ENCODE measurements around the gene DDX10.

DNA sequence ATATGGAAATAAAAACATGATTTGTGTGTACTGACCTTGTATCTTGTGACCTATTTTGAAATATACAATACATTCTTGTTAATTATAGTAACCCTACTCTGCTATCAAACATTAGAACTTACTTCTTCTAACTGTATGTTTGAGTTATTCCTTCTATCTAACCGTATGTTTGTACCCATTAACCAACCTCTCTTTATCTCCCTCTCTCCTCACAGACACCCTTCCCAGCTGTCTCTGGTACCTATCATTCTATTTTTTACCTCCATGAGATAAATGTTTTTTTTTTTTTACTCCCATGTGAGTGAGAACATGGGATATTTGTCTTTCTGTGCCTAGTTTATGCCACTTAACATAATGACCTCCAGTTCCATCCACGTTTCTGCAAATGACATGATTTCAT lies 128.7 kb downstream of the DDX10 start:
- TF ChIP-seq EGR1 (IDR thresholded peaks at IDR 0.05), result no peak
- TF ChIP-seq TAF1 (IDR thresholded peaks at IDR 0.05; ENCODE audit: low read depth), result no peak
- no peak for TF ChIP-seq EP300 (IDR thresholded peaks at IDR 0.05; ENCODE audit: borderline replicate concordance)
- TF ChIP-seq, protein P1, sequence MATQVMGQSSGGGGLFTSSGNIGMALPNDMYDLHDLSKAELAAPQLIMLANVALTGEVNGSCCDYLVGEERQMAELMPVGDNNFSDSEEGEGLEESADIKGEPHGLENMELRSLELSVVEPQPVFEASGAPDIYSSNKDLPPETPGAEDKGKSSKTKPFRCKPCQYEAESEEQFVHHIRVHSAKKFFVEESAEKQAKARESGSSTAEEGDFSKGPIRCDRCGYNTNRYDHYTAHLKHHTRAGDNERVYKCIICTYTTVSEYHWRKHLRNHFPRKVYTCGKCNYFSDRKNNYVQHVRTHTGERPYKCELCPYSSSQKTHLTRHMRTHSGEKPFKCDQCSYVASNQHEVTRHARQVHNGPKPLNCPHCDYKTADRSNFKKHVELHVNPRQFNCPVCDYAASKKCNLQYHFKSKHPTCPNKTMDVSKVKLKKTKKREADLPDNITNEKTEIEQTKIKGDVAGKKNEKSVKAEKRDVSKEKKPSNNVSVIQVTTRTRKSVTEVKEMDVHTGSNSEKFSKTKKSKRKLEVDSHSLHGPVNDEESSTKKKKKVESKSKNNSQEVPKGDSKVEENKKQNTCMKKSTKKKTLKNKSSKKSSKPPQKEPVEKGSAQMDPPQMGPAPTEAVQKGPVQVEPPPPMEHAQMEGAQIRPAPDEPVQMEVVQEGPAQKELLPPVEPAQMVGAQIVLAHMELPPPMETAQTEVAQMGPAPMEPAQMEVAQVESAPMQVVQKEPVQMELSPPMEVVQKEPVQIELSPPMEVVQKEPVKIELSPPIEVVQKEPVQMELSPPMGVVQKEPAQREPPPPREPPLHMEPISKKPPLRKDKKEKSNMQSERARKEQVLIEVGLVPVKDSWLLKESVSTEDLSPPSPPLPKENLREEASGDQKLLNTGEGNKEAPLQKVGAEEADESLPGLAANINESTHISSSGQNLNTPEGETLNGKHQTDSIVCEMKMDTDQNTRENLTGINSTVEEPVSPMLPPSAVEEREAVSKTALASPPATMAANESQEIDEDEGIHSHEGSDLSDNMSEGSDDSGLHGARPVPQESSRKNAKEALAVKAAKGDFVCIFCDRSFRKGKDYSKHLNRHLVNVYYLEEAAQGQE (IDR thresholded peaks at IDR 0.05; ENCODE audit: low read depth), result no peak
- no peak for TF ChIP-seq YY1 (IDR thresholded peaks at IDR 0.05; ENCODE audit: low read depth)
- no peak for TF ChIP-seq NFIC (IDR thresholded peaks at IDR 0.05)
- no peak for TF ChIP-seq CREB1 (IDR thresholded peaks at IDR 0.05; ENCODE audit: low read depth)
- TF ChIP-seq CEBPB (IDR thresholded peaks at IDR 0.05), result no peak
